Upper lobe of left lung (tissue), 4 donors: Measurements from ENCODE around the gene HMGN1.

Source experiments
- CTCF ChIP-seq, 6 experiments: fragments of 450-650 bp in 4 of 6; fragments of 200-600 bp in 2 of 6; sonication (generic) in 2 of 6; IDR thresholded peaks; one replicate each; pipeline ENCODE4 v1.5.1; 2016 to 2019; ENCODE audit warnings: antibody characterized with exemption in 6 of 6
- EP300 ChIP-seq, 4 donors: sonication (generic); formaldehyde crosslinking; IDR thresholded peaks; one replicate each; pipeline ENCODE4 v1.5.1; 2017; ENCODE audit warnings: antibody characterized with exemption in 4 of 4, control low read depth in 2 of 4
- POLR2A ChIP-seq, 4 donors: fragments of 450-650 bp; IDR thresholded peaks; one replicate each; pipeline ENCODE4 v1.5.1; 2016 to 2017; ENCODE audit warnings: antibody characterized with exemption in 4 of 4, mild to moderate bottlenecking in 2 of 4
- POLR2AphosphoS5 ChIP-seq, 2 donors: sonication (generic); formaldehyde crosslinking; IDR thresholded peaks; one replicate each; pipeline ENCODE4 v1.5.1; 2017; ENCODE audit warnings: antibody characterized with exemption in 2 of 2

- TF ChIP-seq CTCF (IDR thresholded peaks at IDR 0.05) (no peak), POLR2A (IDR thresholded peaks at IDR 0.05) (peak in 2 of 4 donors; percentile 52 to 75), POLR2AphosphoS5 (IDR thresholded peaks at IDR 0.05) (peak; percentile 43 to 69), EP300 (IDR thresholded peaks at IDR 0.05) (no peak)
Measured at GRCh38 chr21:39349211-39350093, 564 bp upstream of the HMGN1 start.
